Keratinocyte (primary cell): ENCODE measurements around the gene ZNF784. TPM values are rescaled to one million over a fixed set of nuclear protein-coding genes. Genes with fewer than 3 reads are reported as not detected.

ENCODE experiments used
- DNase-seq: peaks from one replicate; pipeline ENCODE4 v3.0.0-alpha.2; 2011; ENCODE audit warnings: low read depth, missing footprints, low spot score
- FAIRE-seq: peaks from 2 replicates; lab custom pipeline; 2011; peaks lifted over from hg19 to GRCh38; lab: Jason Lieb, UNC
- H2AFZ ChIP-seq: 2 replicates; pipeline ENCODE4 v1.6.0; 2012; ENCODE audit warnings: low read length, control low read depth, inconsistent platforms; ENCODE audit not compliant: control insufficient read depth
- H3K27ac ChIP-seq: 2 replicates; pipeline ENCODE4 v1.5.1; 2011; ENCODE audit warnings: low read length; ENCODE audit not compliant: control insufficient read depth, insufficient read depth
- H3K27me3 ChIP-seq: 3 replicates; pipeline ENCODE4 v1.6.0; 2011; ENCODE audit warnings: low read length; ENCODE audit not compliant: control insufficient read depth, insufficient read depth; ENCODE audit errors: extremely low read depth
- H3K36me3 ChIP-seq, 2 experiments: 2 replicates in 1 of 2; 3 replicates in 1 of 2; pipeline ENCODE4 v1.5.1; 2011; ENCODE audit warnings: low read length in 2 of 2, mild to moderate bottlenecking in 1 of 2; ENCODE audit not compliant: control insufficient read depth in 2 of 2, insufficient read depth in 2 of 2; ENCODE audit errors: extremely low read depth in 1 of 2
- H3K4me1 ChIP-seq: 3 replicates; pipeline ENCODE4 v1.5.1; 2011; ENCODE audit warnings: low read length; ENCODE audit not compliant: control insufficient read depth, insufficient read depth; ENCODE audit errors: extremely low read depth
- H3K4me2 ChIP-seq: 3 replicates; pipeline ENCODE4 v1.6.0; 2011; ENCODE audit warnings: low read depth, low read length; ENCODE audit not compliant: control insufficient read depth, insufficient read depth; ENCODE audit errors: extremely low read depth
- H3K4me3 ChIP-seq, 3 experiments: fragments of 200-600 bp in 1 of 3; sonication (generic) in 1 of 3; 2 replicates in 2 of 3; 3 replicates in 1 of 3; pipeline ENCODE4 v1.5.1; 2011 to 2016; ENCODE audit warnings: low read length in 3 of 3, mild to moderate bottlenecking in 3 of 3, control low read depth in 2 of 3, inconsistent platforms in 1 of 3, low read depth in 1 of 3, mixed read lengths in 1 of 3, mixed run types in 1 of 3, moderate library complexity in 1 of 3; ENCODE audit not compliant: control insufficient read depth in 2 of 3, insufficient read depth in 2 of 3; ENCODE audit errors: extremely low read depth in 1 of 3
- H3K79me2 ChIP-seq: 2 replicates; pipeline ENCODE4 v1.6.0; 2012; ENCODE audit warnings: low read length; ENCODE audit not compliant: control insufficient read depth, insufficient read depth
- H3K9ac ChIP-seq: 3 replicates; pipeline ENCODE4 v1.6.0; 2011; ENCODE audit warnings: low read length; ENCODE audit not compliant: control insufficient read depth, insufficient read depth; ENCODE audit errors: extremely low read depth
- H3K9me1 ChIP-seq: 3 replicates; pipeline ENCODE4 v1.6.0; 2011; ENCODE audit warnings: low read length; ENCODE audit not compliant: control insufficient read depth, insufficient read depth; ENCODE audit errors: extremely low read depth
- H3K9me3 ChIP-seq: 2 replicates; pipeline ENCODE4 v1.5.1; 2012; ENCODE audit warnings: low read depth, low read length; ENCODE audit not compliant: control insufficient read depth
- H4K20me1 ChIP-seq: 3 replicates; pipeline ENCODE4 v1.6.0; 2011; ENCODE audit warnings: low read length; ENCODE audit not compliant: control insufficient read depth, insufficient read depth; ENCODE audit errors: extremely low read depth
- EZH2 ChIP-seq: IDR thresholded peaks from one replicate; pipeline ENCODE4 v1.6.1; 2012; ENCODE audit warnings: inconsistent platforms, mild to moderate bottlenecking, low read length, moderate library complexity
- dilution Hi-C: fragments of 300-500 bp; cut with MboI; formaldehyde crosslinking; loops from one replicate; pipeline ENCODE4 v1.7.0; 2020; ENCODE audit warnings: low sequenced_read_pairs; ENCODE audit not compliant: extremely low pct_ligation_motif_present
- polyA plus RNA-seq, 5 experiments: library from polyadenylated mRNA; depleted of rRNA in 3 of 5; stranded (reverse) in 3 of 5; stranded (forward) in 1 of 5; unstranded in 1 of 5; fragments of >200 nt; gene quantifications; 1 replicate in 1 of 5; 2 replicates in 3 of 5; 3 replicates in 1 of 5; pipeline versions ENCODE4 v1.2.1 to v1.2.3, GENCODE V29; 2011 to 2012; ENCODE audit warnings: missing spikeins in 2 of 5, low read depth in 1 of 5, low replicate concordance in 1 of 5
- TF ChIP-seq, protein P1 (sequence below), 3 experiments: IDR thresholded peaks in 1 of 3; conservative IDR thresholded peaks in 1 of 3; optimal IDR thresholded peaks in 1 of 3; 2 replicates in 2 of 3; 3 replicates in 1 of 3; pipeline versions ENCODE3 to v1.5.1; 2011; ENCODE audit warnings: low read length in 3 of 3, mild to moderate bottlenecking in 3 of 3, moderate library complexity in 2 of 3, control low read depth in 1 of 3, inconsistent platforms in 1 of 3; ENCODE audit not compliant: insufficient read depth in 2 of 3; ENCODE audit errors: extremely low read depth in 1 of 3

ZNF784 gene
- polyA plus RNA-seq, 1 donor (not counting 4 experiments of a cell fraction or from before 2014, with no cell fraction given) = 2.1 TPM

DNA sequence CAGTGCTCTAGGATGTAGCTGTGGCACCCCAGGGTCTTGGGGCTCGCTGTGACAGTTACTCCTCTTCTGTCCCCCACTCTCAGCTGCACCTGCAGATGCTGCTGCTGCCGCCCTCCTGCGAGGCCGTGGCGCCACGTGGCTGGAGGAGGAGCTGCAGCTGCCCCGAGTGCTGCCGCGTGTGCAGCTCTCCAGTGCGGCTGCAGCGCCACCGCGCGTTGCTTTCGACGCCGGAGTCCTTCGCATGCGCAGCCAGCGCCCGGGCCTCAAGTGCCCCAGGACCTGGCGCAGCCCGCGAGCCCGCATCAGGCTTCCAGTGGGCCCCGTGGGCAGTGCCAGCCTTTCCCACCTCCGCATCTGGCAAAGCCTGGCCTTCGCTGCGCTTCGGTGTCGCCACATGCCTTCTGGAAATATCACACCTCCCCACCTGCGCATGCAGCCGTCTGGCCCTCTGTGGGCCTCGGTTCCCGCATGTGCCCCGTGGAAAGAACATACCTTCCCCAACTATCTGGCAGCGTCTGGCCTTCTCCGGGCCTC, 15.7 kb upstream of the ZNF784 start:
- Histone ChIP-seq H3K4me1 (peaks cover 43% of the 10 kb centered on the region), H3K79me2 (peaks cover 57% of the 10 kb centered on the region), H3K27me3 (no peaks in the 10 kb centered on the region), H3K9ac (peak overlapping the region; percentile 88), H3K27ac (peak overlapping the region; percentile 58), H2AFZ (peak overlapping the region; percentile 69), H3K9me3 (no peaks in the 10 kb centered on the region), H3K4me2 (peak overlapping the region; percentile 79), H3K4me3 (peak overlapping the region; percentile 67 to 92 (median 74)), H3K36me3 (peaks cover 2 to 10% of the 10 kb centered on the region in 2 experiments), H4K20me1 (no peaks in the 10 kb centered on the region), H3K9me1 (peaks cover 2% of the 10 kb centered on the region)
- dilution Hi-C loops = no loop called here
- no peak for FAIRE-seq
- no peak for TF ChIP-seq EZH2
- TF ChIP-seq, protein P1, sequence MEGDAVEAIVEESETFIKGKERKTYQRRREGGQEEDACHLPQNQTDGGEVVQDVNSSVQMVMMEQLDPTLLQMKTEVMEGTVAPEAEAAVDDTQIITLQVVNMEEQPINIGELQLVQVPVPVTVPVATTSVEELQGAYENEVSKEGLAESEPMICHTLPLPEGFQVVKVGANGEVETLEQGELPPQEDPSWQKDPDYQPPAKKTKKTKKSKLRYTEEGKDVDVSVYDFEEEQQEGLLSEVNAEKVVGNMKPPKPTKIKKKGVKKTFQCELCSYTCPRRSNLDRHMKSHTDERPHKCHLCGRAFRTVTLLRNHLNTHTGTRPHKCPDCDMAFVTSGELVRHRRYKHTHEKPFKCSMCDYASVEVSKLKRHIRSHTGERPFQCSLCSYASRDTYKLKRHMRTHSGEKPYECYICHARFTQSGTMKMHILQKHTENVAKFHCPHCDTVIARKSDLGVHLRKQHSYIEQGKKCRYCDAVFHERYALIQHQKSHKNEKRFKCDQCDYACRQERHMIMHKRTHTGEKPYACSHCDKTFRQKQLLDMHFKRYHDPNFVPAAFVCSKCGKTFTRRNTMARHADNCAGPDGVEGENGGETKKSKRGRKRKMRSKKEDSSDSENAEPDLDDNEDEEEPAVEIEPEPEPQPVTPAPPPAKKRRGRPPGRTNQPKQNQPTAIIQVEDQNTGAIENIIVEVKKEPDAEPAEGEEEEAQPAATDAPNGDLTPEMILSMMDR (optimal IDR thresholded peaks at IDR 0.05 in 1 of 3, IDR thresholded peaks at IDR 0.05 in 1 of 3, conservative IDR thresholded peaks at IDR 0.05 in 1 of 3; ENCODE audit: extremely low read depth in 1 of 3, insufficient read depth in 2 of 3, low read length in 3 of 3) = peak; percentile 61 to 85 (median 78)
- DNase-seq = no peak

DNA sequence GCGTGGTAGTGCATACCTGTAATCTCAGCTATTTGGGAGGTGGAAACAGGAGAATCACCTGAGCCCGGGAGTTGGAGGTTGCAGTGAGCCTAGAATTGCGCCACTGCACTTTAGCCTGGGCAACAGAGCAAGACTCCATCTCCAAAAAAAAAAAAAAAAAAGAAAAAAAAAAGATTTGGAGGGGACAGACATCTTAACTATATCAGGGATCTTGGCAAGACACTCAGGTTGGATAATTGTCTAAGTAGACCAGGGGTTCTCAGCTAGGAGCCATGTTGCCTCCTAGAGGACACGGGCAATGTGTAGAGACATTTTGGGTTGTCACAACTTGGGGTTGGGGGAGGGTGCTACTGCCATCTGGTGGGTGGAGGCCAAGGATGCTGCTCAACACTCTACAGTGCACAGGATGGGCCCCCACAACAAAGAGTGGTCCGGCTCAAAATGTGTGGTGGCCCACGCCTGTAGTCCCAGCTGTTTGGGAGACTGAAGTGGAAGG, 14.5 kb upstream of the ZNF784 start:
- DNase-seq = no peak
- dilution Hi-C loops = no loop called here
- Histone ChIP-seq H2AFZ (no peak overlapping the region), H3K27me3 (no peaks in the 10 kb centered on the region), H3K9me3 (no peaks in the 10 kb centered on the region), H3K4me1 (peaks cover 32% of the 10 kb centered on the region), H3K9ac (no peak overlapping the region), H3K4me2 (no peak overlapping the region), H3K79me2 (peaks cover 48% of the 10 kb centered on the region), H3K27ac (no peak overlapping the region), H4K20me1 (no peaks in the 10 kb centered on the region), H3K4me3 (no peak overlapping the region), H3K36me3 (peaks cover 0 to 2% of the 10 kb centered on the region in 2 experiments), H3K9me1 (peaks cover 2% of the 10 kb centered on the region)
- TF ChIP-seq EZH2 = no peak
- TF ChIP-seq, protein P1 (optimal IDR thresholded peaks at IDR 0.05 in 1 of 3, IDR thresholded peaks at IDR 0.05 in 1 of 3, conservative IDR thresholded peaks at IDR 0.05 in 1 of 3; ENCODE audit: extremely low read depth in 1 of 3, insufficient read depth in 2 of 3, low read length in 3 of 3) = peak; percentile 49 to 71 (median 54)
- no peak for FAIRE-seq
